GM18508 (cell line): ENCODE measurements around the gene KCNK7.
"Not testable (repeated sequence)": the region's sequence is repeated elsewhere in the genome, so short reads cannot be mapped to it uniquely, and the experiment has no call there.

Experiments used
- ATAC-seq: cut with Tn5 transposase; IDR thresholded peaks from one replicate; pipeline ENCODE4 v1.9.1; 2021; ENCODE audit warnings: moderate number of reproducible peaks; ENCODE audit not compliant: insufficient read depth, unreplicated experiment

Gene KCNK7

GRCh38 chr11:65595543-65596281, at the start of gene KCNK7:
TSS of gene KCNK7 (minus strand) at chr11:65595800. CDS start at chr11:65595772, 28 bp downstream.
- no peak for ATAC-seq

GRCh38 chr11:65644837-65645236, 49.2 kb upstream of the KCNK7 start:
- no peak for ATAC-seq

- ATAC-seq, result no peak
Observed at GRCh38 chr11:65643971-65644370, 48.4 kb upstream of the KCNK7 start.

DNA sequence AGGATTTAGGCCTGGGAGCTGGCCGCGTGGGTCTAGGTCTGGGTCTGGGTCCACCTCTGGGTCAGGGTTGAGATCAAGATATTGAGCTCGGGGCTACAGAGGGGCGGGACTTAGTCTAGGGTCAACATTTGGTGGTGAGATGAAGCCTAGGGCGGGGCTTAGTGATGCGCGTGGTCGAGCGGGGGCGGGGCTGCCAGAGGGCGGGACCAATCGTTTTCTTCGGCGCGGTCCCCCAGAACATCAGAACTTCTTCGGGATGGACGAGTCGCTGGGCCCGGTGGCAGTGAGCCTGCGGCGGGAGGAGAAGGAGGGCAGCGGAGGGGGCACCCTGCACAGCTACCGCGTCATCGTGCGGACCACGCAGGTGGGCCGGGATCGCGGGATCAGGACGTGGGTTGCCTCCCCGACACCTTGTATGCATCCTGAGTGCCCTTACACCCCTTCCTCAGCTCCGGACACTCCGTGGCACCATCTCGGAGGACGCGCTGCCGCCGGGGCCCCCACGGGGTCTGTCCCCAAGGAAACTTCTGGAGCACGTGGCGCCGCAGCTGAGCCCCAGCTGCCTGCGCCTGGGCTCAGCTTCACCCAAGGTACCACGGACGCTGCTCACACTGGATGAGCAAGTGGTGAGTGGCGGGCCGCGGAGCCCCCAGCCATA, 46.5 kb upstream of the KCNK7 start:
- ATAC-seq, result no peak

- ATAC-seq, result no peak
Observed at GRCh38 chr11:65641297-65642013, 45.9 kb upstream of the KCNK7 start.

DNA sequence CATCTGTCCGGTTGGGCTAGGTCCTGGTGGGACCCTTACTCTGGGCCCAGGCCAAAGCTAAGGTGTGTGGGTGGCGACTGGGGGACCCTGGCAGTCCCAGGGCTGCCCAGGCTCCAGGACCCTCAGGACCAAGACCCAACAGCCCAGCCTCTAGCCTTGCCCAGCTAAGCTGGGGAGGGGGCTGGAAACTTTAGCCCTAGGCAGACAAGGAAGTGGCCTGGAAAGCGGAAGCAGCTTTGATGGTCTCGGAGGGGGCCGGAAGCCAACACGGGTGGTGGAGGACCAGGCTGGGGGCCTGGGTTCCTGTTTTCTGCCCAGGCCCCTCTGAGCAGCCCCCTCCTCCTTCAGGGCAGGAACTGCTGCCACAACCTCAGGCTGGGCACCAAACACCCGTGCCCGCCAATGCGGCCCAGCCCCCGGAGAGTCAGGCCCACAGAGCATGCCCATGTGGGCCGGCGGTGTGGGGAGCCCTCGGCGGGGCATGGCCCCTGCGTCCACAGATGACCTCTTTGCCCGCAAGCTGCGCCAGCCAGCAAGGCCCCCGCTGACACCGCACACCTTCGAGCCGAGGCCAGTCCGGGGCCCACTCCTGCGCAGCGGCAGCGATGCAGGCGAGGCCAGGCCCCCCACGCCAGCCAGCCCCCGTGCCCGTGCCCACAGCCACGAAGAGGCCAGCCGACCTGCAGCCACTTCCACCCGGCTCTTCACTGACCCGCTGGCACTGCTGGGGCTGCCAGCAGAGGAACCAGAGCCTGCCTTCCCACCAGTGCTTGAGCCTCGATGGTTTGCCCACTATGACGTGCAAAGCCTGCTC, 45.1 kb upstream of the KCNK7 start:
- ATAC-seq, result no peak

DNA sequence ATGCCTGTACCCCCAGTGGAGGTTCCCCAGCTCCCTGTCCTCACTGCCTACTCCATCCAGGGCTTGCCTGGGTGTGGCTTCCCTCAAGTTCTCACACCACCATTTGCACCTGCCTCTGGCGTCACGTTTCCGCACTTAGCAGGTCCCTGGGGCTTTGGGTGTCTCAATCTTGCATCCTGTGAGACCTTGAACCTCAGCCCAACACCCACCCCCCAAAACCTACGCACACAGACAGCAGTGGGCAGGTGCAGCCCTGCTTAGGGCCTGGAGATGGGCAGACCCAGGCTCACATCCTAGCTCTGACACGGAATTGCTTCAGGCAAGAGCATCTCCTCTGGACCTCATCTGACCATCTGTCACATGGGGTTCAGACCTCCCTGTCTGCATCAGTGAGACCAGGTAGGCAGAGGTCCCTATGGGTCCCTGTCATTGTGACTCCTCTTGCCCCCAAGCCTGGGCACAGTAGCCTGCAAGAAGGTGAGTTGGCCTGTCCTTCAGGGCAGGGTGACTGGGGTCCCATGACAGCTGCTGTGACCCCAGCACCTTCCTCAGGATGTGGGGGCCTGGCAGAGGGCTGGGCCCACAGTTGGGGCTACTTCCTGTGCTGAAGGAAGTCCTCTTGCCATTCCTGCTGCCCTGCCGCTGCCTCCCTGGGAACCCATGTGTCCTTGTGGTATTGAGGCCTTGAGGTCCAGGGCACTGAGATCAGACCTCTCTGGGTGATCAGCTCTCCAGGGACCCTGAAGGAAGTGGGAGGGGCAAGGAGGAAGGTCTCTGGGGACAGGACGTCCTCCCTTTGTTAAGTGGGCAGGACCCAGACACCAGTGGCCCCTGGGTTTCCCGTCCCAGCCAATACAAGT, 44.3 kb upstream of the KCNK7 start:
- no peak for ATAC-seq

GRCh38 chr11:65639228-65639597, 43.6 kb upstream of the KCNK7 start:
- ATAC-seq, result not testable (repeated sequence)

DNA sequence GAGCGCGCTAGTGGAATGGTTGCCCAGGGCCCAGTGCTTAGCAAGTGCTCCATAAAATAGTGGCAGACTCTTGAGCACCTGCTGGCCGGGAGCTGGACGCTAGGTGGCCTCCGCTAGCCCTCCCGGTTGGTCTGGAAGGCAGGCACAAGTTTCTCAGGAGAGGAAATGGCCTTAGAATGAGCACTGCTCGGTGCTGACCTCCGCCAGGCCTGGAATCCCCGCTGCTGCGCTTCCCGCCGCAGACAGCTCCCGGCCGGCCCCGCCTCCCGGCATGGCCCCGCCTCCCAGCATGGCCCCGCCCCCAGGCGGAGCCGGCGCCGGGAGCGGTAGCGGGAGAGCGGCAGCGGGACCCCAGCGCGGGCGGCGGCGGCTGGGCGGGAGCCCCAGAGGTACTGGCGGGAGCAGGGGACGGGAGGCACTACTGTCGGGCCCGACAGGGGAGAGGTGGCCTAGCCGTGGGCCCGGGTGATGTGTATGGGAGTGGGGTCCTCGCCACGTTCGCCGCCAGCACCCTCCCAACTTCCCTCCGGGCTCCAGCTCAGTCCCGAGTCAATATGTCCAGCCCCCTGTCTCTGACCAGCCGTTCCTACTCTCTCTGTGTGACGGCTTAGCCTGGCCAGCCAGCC, 42.3 kb upstream of the KCNK7 start, which contains the start of gene SIPA1:
Gene SIPA1 (plus strand): TSS at position 308 of the 626 bp plus-strand sequence. CDS start 2,821 bp downstream, outside the sequence.
- no peak for ATAC-seq

- ATAC-seq, result no peak
Observed at GRCh38 chr11:65637032-65637557, 41.5 kb upstream of the KCNK7 start.

DNA sequence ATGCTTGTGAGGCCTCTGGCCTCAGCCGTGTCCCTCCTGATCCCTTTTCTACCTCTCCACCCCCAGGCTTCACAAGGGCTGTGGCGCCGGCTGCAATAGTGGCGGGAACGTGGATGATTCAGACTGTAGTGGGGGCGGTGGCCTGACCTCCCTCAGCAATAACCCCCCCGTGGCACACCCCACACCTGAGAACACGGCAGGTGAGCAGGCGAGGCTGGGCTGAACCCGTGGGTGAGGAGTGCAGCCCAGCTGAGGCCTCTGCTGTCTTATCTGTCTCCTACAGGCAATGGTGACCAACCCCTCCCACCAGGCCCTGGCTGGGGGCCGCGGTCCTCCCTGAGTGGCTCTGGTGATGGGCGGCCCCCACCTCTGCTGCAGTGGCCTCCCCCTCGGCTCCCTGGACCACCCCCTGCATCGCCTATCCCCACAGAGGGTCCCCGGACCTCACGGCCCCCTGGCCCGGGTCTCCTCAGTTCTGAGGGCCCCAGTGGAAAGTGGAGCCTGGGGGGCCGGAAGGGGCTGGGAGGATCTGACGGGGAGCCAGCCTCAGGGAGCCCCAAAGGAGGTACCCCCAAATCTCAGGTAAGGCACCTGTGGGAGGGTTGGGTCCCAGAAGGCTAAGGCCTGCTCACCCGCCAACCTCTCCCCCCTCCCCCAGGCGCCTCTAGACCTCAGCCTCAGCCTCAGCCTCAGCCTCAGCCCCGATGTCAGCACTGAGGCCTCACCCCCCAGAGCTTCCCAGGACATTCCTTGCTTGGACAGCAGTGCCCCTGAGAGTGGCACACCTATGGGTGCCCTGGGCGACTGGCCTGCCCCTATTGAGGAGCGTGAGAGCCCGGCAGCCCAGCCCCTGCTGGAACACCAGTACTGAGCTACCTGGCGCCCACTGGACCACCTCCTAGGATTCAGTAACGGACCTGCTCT, 40.8 kb upstream of the KCNK7 start:
- no peak for ATAC-seq

GRCh38 chr11:65634905-65635731, 39.5 kb upstream of the KCNK7 start:
- no peak for ATAC-seq

DNA sequence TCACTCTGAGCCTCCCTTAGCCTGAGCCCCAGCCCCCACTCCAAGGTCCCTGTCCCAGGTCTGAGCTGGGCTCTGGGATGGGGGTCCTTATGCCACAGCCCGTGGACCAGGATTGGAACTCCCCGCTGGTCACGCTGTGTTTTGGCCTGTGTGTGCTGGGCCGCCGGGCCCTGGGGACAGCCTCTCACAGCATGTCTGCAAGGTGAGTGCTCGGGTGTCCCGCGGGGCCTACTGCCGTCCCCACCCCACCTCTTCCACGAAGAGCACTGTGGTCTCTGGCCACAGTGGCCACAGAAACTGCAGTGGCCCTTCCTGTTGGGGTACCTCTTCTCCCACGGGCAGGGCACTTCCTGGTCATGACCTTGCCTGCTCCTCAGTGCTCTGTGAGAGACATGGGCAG, 38.8 kb upstream of the KCNK7 start:
- ATAC-seq, result no peak

- no peak for ATAC-seq
Observed at GRCh38 chr11:65634109-65634436, 38.5 kb upstream of the KCNK7 start.

GRCh38 chr11:65633390-65634108, 37.9 kb upstream of the KCNK7 start:
- ATAC-seq, result no peak

DNA sequence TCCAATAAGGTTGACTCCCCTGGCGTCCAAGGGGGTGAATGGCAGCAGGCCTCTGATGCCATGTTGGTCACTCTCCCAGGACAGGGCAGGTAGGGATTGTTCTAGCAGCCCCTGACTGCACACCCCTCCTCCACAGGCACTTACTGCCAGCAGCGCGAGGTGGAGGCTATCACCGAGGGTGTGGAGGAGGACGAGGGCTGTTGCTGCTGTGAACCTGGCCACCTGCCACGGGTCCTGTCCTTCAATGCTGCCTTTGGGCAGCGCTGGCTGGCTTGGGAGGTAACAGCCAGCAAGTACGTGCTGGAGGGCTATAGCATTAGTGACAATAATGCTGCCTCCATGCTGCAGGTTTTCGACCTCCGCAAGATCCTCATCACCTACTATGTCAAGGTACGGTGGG, 34.6 kb upstream of the KCNK7 start:
- ATAC-seq, result no peak
